ENCODE measurements around the gene KLHL22. TPM values are rescaled to one million over a fixed set of nuclear protein-coding genes. Genes with fewer than 3 reads are reported as not detected.

KLHL22 gene
- polyA plus RNA-seq, 1 experiment = 30.2 TPM

GRCh38 chr22:20436768-20437612, 58.6 kb downstream of the KLHL22 start:
- ChIA-PET CTCF (interaction anchor here (3.7 kb wide), 1 partner anchor 19 kb away, joined by 19 read pairs; no protein-coding TSS in a partner anchor), POLR2A (interaction anchor here (1.4 to 1.7 kb wide), 2 partner anchors 10 to 19 kb away, joined by 3 to 5 read pairs; no protein-coding TSS in a partner anchor)
- peaks cover 3% of the 10 kb centered on the region; the same call in 1 of the 2 replicates for H3K9me3 ChIP-seq (ENCODE audit: control insufficient read depth, insufficient read depth, low read length)
- no peaks in the 10 kb centered on the region for H3K27me3 ChIP-seq (ENCODE audit: control insufficient read depth, insufficient read depth, low read length)
- no peak for TF ChIP-seq CTCF (IDR thresholded peaks at IDR 0.05; ENCODE audit: low read depth, low read length)
- peak overlapping the region; percentile 65 for H3K27ac ChIP-seq (ENCODE audit: low read depth, low read length)
- peak overlapping the region; percentile 75 for H3K4me3 ChIP-seq (ENCODE audit: low read depth, low read length)
- DNase-seq (ENCODE audit: low read depth, low spot score) = no peak

DNA sequence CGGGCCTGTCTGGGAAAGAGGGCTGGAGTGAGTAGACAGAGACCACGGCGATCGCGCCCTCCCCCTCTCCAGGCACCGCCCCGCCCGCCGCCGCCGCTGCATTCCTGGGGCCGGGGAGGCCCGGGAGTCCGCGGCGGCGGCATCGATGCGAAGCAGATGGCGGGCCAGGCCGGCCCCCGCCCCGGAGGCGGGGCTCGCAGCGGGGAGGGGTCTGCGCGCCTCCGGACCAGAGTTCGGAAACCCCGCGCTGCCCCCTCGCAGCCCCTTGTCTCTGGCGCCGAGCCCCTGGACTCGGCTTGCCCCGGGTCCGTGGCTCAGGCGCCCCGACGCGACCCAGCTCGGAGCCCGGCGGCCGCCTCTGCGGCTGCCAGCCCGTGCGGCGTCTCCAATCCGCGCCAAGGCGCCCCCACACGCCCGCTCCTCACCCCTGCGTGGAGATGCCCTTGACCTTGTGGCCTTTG, 59.3 kb downstream of the KLHL22 start:
- H3K27me3 ChIP-seq (ENCODE audit: control insufficient read depth, insufficient read depth, low read length) = no peaks in the 10 kb centered on the region
- TF ChIP-seq CTCF (IDR thresholded peaks at IDR 0.05; ENCODE audit: low read depth, low read length) = no peak
- H3K4me3 ChIP-seq (ENCODE audit: low read depth, low read length) = peak overlapping the region; percentile 75
- no peak for DNase-seq (ENCODE audit: low read depth, low spot score)
- H3K27ac ChIP-seq (ENCODE audit: low read depth, low read length) = peak overlapping the region; percentile 47
- ChIA-PET POLR2A (interaction anchor here (1.4 to 1.7 kb wide), 2 partner anchors 9 to 18 kb away, joined by 3 to 5 read pairs; no protein-coding TSS in a partner anchor), CTCF (interaction anchor here (0.6 to 3.7 kb wide), 2 partner anchors 17 to 18 kb away, joined by 4 to 19 read pairs; no protein-coding TSS in a partner anchor)
- H3K9me3 ChIP-seq (ENCODE audit: control insufficient read depth, insufficient read depth, low read length) = peaks cover 3% of the 10 kb centered on the region; the same call in 1 of the 2 replicates

GRCh38 chr22:20435436-20436306, 59.9 kb downstream of the KLHL22 start:
- CTCF ChIA-PET = interaction anchor here (0.6 to 3.7 kb wide), 3 partner anchors 16 to 21 kb away, joined by 4 to 19 read pairs (median 5); no protein-coding TSS in a partner anchor
- H3K9me3 ChIP-seq (ENCODE audit: control insufficient read depth, insufficient read depth, low read length) = peaks cover 4% of the 10 kb centered on the region; the same call in 1 of the 2 replicates
- no peaks in the 10 kb centered on the region for H3K27me3 ChIP-seq (ENCODE audit: control insufficient read depth, insufficient read depth, low read length)
- POLR2A ChIA-PET = interaction anchor here (1.4 to 1.7 kb wide), 2 partner anchors 9 to 17 kb away, joined by 3 to 5 read pairs; no protein-coding TSS in a partner anchor
- H3K4me3 ChIP-seq (ENCODE audit: low read depth, low read length) = peak overlapping the region; percentile 75
- no peak for DNase-seq (ENCODE audit: low read depth, low spot score)
- H3K27ac ChIP-seq (ENCODE audit: low read depth, low read length) = peak overlapping the region; percentile 47
- TF ChIP-seq CTCF (IDR thresholded peaks at IDR 0.05; ENCODE audit: low read depth, low read length) = no peak

- TF ChIP-seq CTCF (IDR thresholded peaks at IDR 0.05; ENCODE audit: low read depth, low read length) = no peak
- no peak for DNase-seq (ENCODE audit: low read depth, low spot score)
- H3K4me3 ChIP-seq (ENCODE audit: low read depth, low read length) = no peak overlapping the region
- H3K9me3 ChIP-seq (ENCODE audit: control insufficient read depth, insufficient read depth, low read length) = peaks cover 8% of the 10 kb centered on the region; the same call in 1 of the 2 replicates
- ChIA-PET CTCF (interaction anchor here (1.2 to 3.7 kb wide), 2 partner anchors 17 to 22 kb away, joined by 5 to 19 read pairs; no protein-coding TSS in a partner anchor), POLR2A (no interaction called here)
- no peaks in the 10 kb centered on the region for H3K27me3 ChIP-seq (ENCODE audit: control insufficient read depth, insufficient read depth, low read length)
- H3K27ac ChIP-seq (ENCODE audit: low read depth, low read length) = no peak overlapping the region
These were observed 60.8 kb downstream of the KLHL22 start for GRCh38 chr22:20434773-20435172.

Data from AG04450 (cell line).